Adrenal gland (tissue), 12 donors: Measurements from ENCODE around the gene GLRA3. TPM values are rescaled to one million over a fixed set of nuclear protein-coding genes. Genes with fewer than 3 reads are reported as not detected.

ENCODE experiments used
- DNase-seq, 7 donors: peaks; one replicate each; pipeline ENCODE4 v3.0.0-alpha.2; 2019 to 2020
- H3K27ac ChIP-seq, 5 donors: fragments of 200-600 bp; sonication (generic) in 4 of 5; 1 replicate in 3 of 5; 2 replicates in 2 of 5; pipeline versions ENCODE4 v1.5.1 to v1.8.0; 2016 to 2020; ENCODE audit warnings: mild to moderate bottlenecking in 1 of 5
- H3K27me3 ChIP-seq: fragments of 200-600 bp; 2 replicates; pipeline ENCODE4 v1.8.0; 2021
- H3K36me3 ChIP-seq, 2 donors: fragments of 200-600 bp; replicated peaks in 1 of 2; 1 replicate in 1 of 2; 2 replicates in 1 of 2; pipeline versions ENCODE4 v1.5.1 to v1.8.0; 2018 to 2022
- H3K4me1 ChIP-seq, 2 donors: fragments of 200-600 bp; replicated peaks in 1 of 2; 1 replicate in 1 of 2; 2 replicates in 1 of 2; pipeline versions ENCODE4 v1.5.1 to v1.8.0; 2018 to 2021
- H3K4me3 ChIP-seq, 4 donors: fragments of 200-600 bp; sonication (generic) in 3 of 4; one replicate each; pipeline ENCODE4 v1.5.1; 2016 to 2018
- H3K9me3 ChIP-seq, 3 donors: fragments of 200-600 bp; sonication (generic) in 1 of 3; replicated peaks in 1 of 3; 1 replicate in 2 of 3; 2 replicates in 1 of 3; pipeline versions ENCODE4 v1.5.1 to v1.8.0; 2016 to 2021
- CTCF ChIP-seq, 6 experiments: fragments of 450-650 bp in 4 of 6; fragments of 200-600 bp in 2 of 6; sonication (generic) in 1 of 6; IDR thresholded peaks; 1 replicate in 5 of 6; 2 replicates in 1 of 6; pipeline versions ENCODE4 v1.5.1 to v1.8.0; 2016 to 2021; ENCODE audit warnings: antibody characterized with exemption in 6 of 6, mild to moderate bottlenecking in 2 of 6, moderate library complexity in 1 of 6
- POLR2A ChIP-seq, 2 donors: fragments of 450-650 bp; IDR thresholded peaks; one replicate each; pipeline ENCODE4 v1.6.1; 2017; ENCODE audit warnings: antibody characterized with exemption in 2 of 2, mild to moderate bottlenecking in 2 of 2, moderate library complexity in 1 of 2
- WGBS, 4 donors: extraction: QIAGEN DNeasy Blood & Tissue Kit in 2 of 4; methylation state at CpG; one replicate each; pipeline versions ENCODE4 v1.1.5 to v1.1.7; 2013 to 2017; 5-methylcytosine and 5-hydroxymethylcytosine counted together
- intact Hi-C, 2 donors: fragments of 100-400 bp; cut with DNase I; formaldehyde crosslinking; loops; one replicate each; pipeline versions ENCODE4 v1.14.1 to v1.15.0; 2022 to 2023
- polyA plus RNA-seq, 3 donors: library from polyadenylated mRNA; stranded (reverse); fragments of 200-250 nt in 2 of 3; fragments of 350-450 nt in 1 of 3; fragmentation: Illumina TruSeq in 1 of 3; extraction: RNeasy Lipid Tissue Mini Kit (QIAGEN cat#74804) in 1 of 3; gene quantifications; one replicate each; pipeline ENCODE4 v1.2.3, GENCODE V29; 2013 to 2014
- total RNA-seq, 9 donors: library from RNA; depleted of rRNA in 4 of 9; stranded (reverse); fragments of >200 nt in 4 of 9; fragments of 120-200 nt in 1 of 9; fragmentation: NEBNext Ultra II Directional in 1 of 9; extraction: Animal tissue kit (Norgen Biotek cat#: 25700) in 1 of 9; gene quantifications; one replicate each; pipeline versions ENCODE4 v1.1.0 to v1.2.4, GENCODE V29; 2013 to 2023
- donor health status: healthy with polysubstance abuse.
- donor health status: Bipolar disorder and iron deficiency.
- donor health status: DM: yes; HTN: yes; CAD: no.
- donor health status: DM: no; HTN: no; CAD: no.
- donor health status: DM: no; HTN: no; CAD: no.
- donor health status: DM: yes; HTN: yes; CAD: no.

The GLRA3 gene
- total and polyA plus RNA-seq, 12 donors, result 0.03 to 2.2 (median 0.24) TPM; not detected in 3

DNA sequence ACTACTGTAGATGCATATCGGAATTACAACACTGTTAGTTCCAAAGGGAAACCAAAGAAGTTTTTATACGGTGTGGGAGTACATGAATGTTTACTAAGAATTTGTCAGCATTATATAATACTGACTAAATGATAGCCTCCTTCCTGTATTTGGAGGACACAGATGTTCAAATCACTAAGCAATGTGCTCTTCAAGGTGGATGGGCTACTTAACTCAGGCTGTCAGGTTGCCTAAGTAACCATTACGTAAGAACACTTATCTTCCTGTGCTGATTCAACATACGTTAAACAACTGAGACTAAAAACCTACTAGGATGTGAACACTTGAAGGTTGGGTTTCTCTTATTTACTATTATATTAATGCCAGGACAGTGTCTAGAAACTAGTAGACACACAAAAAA is 224.8 kb downstream of the GLRA3 start:
- Histone ChIP-seq H3K36me3 (no peaks in the 10 kb centered on the region), H3K4me3 (no peak overlapping the region), H3K9me3 (no peaks in the 10 kb centered on the region), H3K27me3 (no peaks in the 10 kb centered on the region), H3K27ac (no peak overlapping the region), H3K4me1 (no peaks in the 10 kb centered on the region)
- peak in 1 of 7 donors; percentile 10 for DNase-seq
- 38 to 51% (median 43%) methylated on average over 4 of the region's 4 CpGs for WGBS, 4 donors
- TF ChIP-seq POLR2A (IDR thresholded peaks at IDR 0.05) (no peak), CTCF (IDR thresholded peaks at IDR 0.05) (no peak)
- intact Hi-C loops, result no loop called here

DNA sequence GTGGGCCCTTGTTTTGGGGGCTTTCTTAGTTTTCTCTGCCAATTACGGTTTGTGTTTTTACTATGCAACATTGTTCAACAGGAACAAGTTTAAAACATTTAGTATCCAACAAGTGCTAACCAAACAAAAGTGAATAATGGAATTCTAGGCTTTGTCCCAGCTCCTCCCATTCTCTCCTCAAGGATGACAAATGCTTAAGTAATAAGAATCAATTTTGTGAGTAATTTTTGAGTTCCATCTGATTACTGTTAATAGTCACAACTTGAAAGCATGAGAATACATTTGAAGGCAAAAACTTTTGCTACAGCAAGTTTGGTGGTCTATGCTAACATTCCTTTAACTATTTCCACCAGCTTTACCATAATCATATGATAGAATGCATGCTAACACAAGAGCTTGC is 228.7 kb downstream of the GLRA3 start:
- H3K9me3 ChIP-seq, result no peaks in the 10 kb centered on the region
- intact Hi-C loops, result no loop called here
- WGBS, 4 donors, result 78 to 96% (median 91%) methylated on average over 1 of the region's 1 CpG
- no peak for TF ChIP-seq POLR2A (IDR thresholded peaks at IDR 0.05)
- no peak for DNase-seq
- no peaks in the 10 kb centered on the region for H3K4me1 ChIP-seq
- no peaks in the 10 kb centered on the region for H3K27me3 ChIP-seq
- H3K36me3 ChIP-seq, result no peaks in the 10 kb centered on the region
- no peak overlapping the region for H3K27ac ChIP-seq
- H3K4me3 ChIP-seq, result no peak overlapping the region

DNA sequence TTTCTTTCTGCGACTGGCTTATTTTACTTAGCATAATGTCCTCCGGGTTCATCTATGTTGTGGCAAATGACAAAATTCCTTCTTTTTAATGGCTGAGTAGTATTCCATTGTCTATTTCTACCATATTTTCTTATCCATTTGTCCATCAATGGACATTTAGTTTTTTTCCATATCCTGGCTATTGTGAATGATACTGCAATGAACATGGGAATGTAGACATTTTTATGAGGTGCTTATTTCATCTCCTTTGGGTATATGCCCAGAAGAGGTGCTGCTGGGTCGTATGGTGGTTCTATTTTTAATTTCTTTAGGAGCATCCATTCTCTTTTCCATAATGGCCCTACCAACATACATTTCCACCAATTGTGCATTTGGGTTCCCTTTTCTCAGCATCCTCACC is 230.2 kb downstream of the GLRA3 start:
- DNase-seq, result no peak
- intact Hi-C loops, result no loop called here
- Histone ChIP-seq H3K36me3 (no peaks in the 10 kb centered on the region), H3K4me3 (no peak overlapping the region), H3K9me3 (no peaks in the 10 kb centered on the region), H3K27me3 (no peaks in the 10 kb centered on the region), H3K4me1 (no peaks in the 10 kb centered on the region), H3K27ac (no peak overlapping the region)
- 69 to 91% (median 75%) methylated on average over 3 of the region's 3 CpGs for WGBS, 4 donors
- TF ChIP-seq POLR2A (IDR thresholded peaks at IDR 0.05), result no peak
- no peak for TF ChIP-seq CTCF (IDR thresholded peaks at IDR 0.05)

DNA sequence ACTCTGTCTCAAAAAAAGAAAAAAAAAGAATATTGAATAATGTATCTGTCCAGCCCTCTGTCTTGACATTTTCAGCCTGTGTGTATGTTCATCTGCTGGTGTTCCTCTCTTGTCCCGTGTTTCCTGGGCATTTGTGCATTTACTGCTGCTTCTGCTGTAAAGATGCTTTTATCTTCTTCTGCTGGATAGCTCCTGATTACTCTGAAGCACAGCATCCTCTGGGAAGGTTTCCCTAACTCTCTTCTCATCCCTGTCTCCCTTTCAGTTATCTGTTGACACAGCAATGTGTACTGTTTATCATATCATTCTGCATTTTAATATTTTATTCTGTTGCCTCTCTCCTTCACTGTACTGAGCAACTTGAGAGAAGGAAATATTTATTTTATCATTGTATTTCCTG is 232.5 kb downstream of the GLRA3 start:
- TF ChIP-seq CTCF (IDR thresholded peaks at IDR 0.05) (no peak), POLR2A (IDR thresholded peaks at IDR 0.05) (no peak)
- DNase-seq, result no peak
- intact Hi-C loops, result no loop called here
- H3K27ac ChIP-seq, result no peak overlapping the region
- WGBS, 4 donors, result 56 to 80% (median 72%) methylated on average over 1 of the region's 1 CpG
- H3K4me3 ChIP-seq, result no peak overlapping the region
- H3K27me3 ChIP-seq, result no peaks in the 10 kb centered on the region
- no peaks in the 10 kb centered on the region for H3K4me1 ChIP-seq
- H3K9me3 ChIP-seq, result no peaks in the 10 kb centered on the region
- H3K36me3 ChIP-seq, result no peaks in the 10 kb centered on the region

GRCh38 chr4:174595141-174595929 is 233.7 kb downstream of the GLRA3 start:
- Histone ChIP-seq H3K27ac (no peak overlapping the region), H3K36me3 (no peaks in the 10 kb centered on the region), H3K9me3 (no peaks in the 10 kb centered on the region), H3K4me3 (no peak overlapping the region), H3K4me1 (no peaks in the 10 kb centered on the region), H3K27me3 (no peaks in the 10 kb centered on the region)
- TF ChIP-seq CTCF (IDR thresholded peaks at IDR 0.05) (no peak), POLR2A (IDR thresholded peaks at IDR 0.05) (no peak)
- 81 to 86% (median 82%) methylated on average over 4 of the region's 4 CpGs for WGBS, 4 donors
- intact Hi-C loops, result no loop called here
- DNase-seq, result no peak
